Prostate gland (tissue), 2 donors: ENCODE results near the gene SORBS1.

Experiments
- CTCF ChIP-seq, 4 experiments: fragments of 200-600 bp in 2 of 4; fragments of 450-650 bp in 2 of 4; sonication (generic) in 2 of 4; IDR thresholded peaks; 1 replicate in 3 of 4; 2 replicates in 1 of 4; pipeline ENCODE4 v1.5.1; 2016 to 2019; ENCODE audit warnings: antibody characterized with exemption in 4 of 4, mild to moderate bottlenecking in 2 of 4, moderate library complexity in 2 of 4
- POLR2A ChIP-seq: fragments of 450-650 bp; IDR thresholded peaks from one replicate; pipeline ENCODE4 v1.6.1; 2016; ENCODE audit warnings: antibody characterized with exemption, mild to moderate bottlenecking
- POLR2AphosphoS5 ChIP-seq: sonication (generic); formaldehyde crosslinking; IDR thresholded peaks from one replicate; pipeline ENCODE4 v1.6.1; 2017; ENCODE audit warnings: antibody characterized with exemption

- TF ChIP-seq CTCF (IDR thresholded peaks at IDR 0.05) (no peak), POLR2AphosphoS5 (no peak), POLR2A (no peak)
These were observed 196.8 kb downstream of the SORBS1 start for GRCh38 chr10:95364342-95364741.
